ENCODE data around the gene C2CD2.

The C2CD2 gene

DNA sequence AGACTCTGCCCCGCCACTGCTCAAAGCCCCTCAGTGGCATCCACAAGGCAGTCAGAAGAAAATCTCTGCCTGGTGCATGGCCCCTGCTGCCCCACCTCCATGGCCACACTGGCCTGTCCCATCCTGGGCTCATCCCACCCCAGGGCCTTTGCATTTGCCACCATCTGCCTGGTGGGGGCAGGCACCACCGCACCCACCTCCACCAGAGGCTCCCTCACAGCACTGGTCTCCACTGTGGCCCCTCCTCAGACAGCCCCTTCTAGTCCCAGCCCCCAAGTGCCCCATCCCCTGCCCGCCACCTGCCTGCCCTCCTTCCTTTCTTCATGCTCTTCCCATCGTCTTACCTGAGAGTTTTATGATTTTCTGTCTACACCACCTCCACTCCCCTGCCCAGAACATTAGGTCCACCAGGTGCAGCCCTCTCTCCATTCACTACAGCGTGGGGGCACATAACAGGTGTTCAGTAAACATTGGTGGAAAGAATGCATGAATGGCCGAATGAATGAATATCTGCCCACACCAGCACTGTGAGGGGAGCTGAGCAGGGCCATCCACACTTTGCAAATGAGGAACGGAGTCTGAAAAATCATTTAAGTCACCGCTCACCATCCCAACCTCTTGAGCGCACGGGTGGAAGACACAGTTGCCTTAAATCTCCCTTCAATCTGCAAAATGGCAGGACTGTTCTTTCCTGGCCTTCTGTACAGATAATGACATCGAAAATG lies 76.7 kb downstream of the C2CD2 start:
- TF ChIP-seq JUND (IDR thresholded peaks at IDR 0.05; ENCODE audit: low read depth): no peak
- in situ Hi-C loops (cut with HindIII; ENCODE audit: low pct_unique_long_range_greater_than_20kb, low sequenced_read_pairs): no loop called here
- no peak for DNase-seq (ENCODE audit: low read depth in 1 of 2, low spot score in 1 of 2)

DNA sequence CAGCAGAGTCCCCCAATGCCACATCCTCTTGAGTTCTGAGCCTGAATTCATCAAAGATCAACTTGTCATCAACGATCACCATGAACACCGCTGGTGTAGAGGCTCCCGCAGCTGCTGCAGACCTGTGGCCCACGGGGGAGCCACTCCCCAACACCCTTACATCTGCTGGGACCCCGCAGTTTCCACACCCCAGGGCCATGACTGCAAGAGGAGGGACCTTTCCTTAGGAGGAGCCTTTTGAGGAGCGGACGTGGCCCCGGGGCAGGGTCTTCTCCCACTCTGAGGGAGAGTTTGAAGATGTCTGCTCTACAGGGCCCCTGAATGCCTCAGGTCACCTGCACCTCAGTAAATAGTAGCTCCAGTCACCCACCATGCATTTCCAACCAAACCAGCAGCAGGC lies 77.4 kb downstream of the C2CD2 start:
- no peak for DNase-seq (ENCODE audit: low read depth in 1 of 2, low spot score in 1 of 2)
- in situ Hi-C loops (cut with HindIII; ENCODE audit: low pct_unique_long_range_greater_than_20kb, low sequenced_read_pairs): no loop called here
- no peak for TF ChIP-seq JUND (IDR thresholded peaks at IDR 0.05; ENCODE audit: low read depth)

DNA sequence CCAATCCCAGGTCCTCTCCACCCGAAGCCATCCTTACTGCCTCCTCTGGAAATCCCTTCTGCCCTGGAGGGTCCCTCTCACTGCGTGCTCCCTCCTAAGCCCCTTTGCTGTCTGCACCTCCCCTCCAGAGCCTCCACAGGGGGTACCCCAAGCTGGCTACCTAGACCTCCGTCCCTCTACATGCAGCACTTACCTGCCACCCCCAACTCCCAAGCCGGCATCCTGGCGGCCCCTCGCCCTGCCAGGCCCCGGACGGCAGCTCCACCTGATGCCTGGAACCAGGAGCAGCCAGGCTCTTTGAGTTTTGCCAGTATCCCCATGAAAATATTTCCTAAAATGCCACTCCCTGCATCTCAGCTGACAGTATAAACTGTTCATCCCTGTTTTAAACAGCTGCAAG lies 78.7 kb downstream of the C2CD2 start:
- DNase-seq (ENCODE audit: low read depth in 1 of 2, low spot score in 1 of 2): no peak
- in situ Hi-C loops (cut with HindIII; ENCODE audit: low pct_unique_long_range_greater_than_20kb, low sequenced_read_pairs): no loop called here
- TF ChIP-seq JUND (IDR thresholded peaks at IDR 0.05; ENCODE audit: low read depth): no peak

DNA sequence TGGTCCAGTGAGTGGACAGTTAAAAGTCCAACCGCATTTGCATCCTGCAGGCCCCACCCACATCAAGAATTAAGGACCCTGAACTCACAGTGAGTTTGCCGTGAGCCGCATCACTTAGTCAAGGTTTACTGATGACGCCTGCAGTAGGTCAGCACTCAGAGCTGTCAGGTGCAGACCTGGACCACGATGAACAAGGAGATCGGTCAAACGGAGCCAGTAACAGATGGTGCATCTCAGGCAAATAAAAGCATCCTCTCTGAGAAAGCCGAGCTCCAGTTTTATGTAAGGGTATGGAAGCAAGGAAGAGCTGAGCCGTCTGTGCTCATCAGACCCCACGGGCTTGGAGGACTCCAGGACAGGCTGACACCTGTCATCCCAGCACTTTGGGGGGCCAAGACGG lies 79.2 kb downstream of the C2CD2 start:
- no peak for TF ChIP-seq JUND (IDR thresholded peaks at IDR 0.05; ENCODE audit: low read depth)
- in situ Hi-C loops (cut with HindIII; ENCODE audit: low pct_unique_long_range_greater_than_20kb, low sequenced_read_pairs): no loop called here
- DNase-seq (ENCODE audit: low read depth in 1 of 2, low spot score in 1 of 2): no peak

DNA sequence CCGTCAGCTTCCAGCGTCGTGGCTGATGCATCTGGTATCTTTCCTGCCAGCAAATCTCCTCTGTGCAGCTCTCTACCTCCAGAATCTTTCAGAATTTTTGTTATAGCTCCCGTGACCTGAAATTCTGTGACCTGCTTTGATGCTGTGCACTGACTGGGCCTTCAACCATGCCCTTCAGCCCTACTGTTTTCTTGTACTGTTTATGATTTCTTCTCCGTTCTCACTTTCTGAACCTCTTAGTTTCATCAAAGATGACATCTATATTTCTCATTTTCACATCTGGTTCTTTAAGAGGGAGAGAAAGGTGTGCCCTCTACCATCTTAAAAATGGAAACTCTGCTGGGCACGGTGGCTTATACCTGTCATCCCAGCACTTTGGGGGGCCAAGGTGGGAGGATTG lies 80.4 kb downstream of the C2CD2 start:
- in situ Hi-C loops (cut with HindIII; ENCODE audit: low pct_unique_long_range_greater_than_20kb, low sequenced_read_pairs): no loop called here

DNA sequence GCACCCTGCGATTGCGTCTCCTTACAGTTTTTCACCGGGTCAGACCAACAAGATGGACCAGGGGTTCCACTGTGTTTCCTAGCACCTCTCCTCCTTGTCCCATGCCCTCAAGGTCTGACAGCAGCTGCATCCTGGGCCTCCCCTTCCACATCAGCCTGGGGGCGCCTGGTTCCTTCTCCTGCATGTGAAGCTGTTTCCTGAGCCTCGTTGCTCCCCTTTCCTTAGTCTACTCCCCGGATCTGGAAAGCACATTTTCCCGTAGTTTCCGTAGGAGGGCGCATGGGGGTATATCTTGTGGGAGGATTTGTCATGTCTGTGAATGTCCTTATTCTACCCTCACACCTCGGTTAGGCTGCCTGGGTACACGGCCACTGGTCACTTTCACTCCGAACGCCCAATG lies 80.8 kb downstream of the C2CD2 start:
- DNase-seq (ENCODE audit: low read depth in 1 of 2, low spot score in 1 of 2): no peak
- no peak for TF ChIP-seq JUND (IDR thresholded peaks at IDR 0.05; ENCODE audit: low read depth)
- in situ Hi-C loops (cut with HindIII; ENCODE audit: low pct_unique_long_range_greater_than_20kb, low sequenced_read_pairs): no loop called here

More for the DNA sequence above, 80.4 kb downstream of the C2CD2 start:
- no peak for TF ChIP-seq JUND (IDR thresholded peaks at IDR 0.05; ENCODE audit: low read depth)
- no peak for DNase-seq (ENCODE audit: low read depth in 1 of 2, low spot score in 1 of 2)

DNA sequence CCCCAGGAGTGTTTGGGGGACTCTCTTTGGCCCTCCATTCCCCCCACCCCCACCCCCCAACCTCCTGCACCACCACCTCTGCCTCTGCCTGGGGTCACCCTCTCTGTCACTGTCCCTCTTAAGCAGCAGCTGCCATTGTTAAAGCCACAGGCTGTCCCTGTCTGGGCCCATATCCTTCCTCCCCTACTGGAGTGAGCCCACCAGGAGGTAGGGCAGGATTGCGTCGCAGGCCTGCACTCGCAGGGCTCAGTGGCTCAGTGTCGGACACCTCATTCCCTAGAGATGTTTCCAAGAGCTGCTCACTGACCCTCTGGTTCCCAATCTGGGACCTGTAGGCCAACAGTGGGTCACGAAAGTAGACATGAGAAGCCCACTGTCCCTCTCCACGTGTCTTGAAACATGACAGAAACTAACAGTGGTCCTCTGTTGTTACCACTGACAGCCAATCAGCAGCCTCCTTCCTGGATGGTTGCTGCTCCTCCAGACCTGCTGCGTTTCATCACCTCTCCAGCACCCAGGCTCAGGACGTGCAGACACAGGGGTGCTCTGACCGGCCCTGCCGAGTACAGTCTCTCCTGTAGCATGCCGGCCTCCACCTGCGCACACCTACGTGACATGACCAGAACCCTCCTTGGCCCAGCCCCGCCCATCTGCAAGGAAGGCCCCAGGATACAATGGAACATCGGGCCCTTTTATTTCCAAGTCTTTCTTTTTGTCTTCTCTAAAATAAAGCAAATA lies 82.4 kb downstream of the C2CD2 start:
- no peak for TF ChIP-seq JUND (IDR thresholded peaks at IDR 0.05; ENCODE audit: low read depth)
- in situ Hi-C loops (cut with HindIII; ENCODE audit: low pct_unique_long_range_greater_than_20kb, low sequenced_read_pairs): no loop called here
- DNase-seq (ENCODE audit: low read depth in 1 of 2, low spot score in 1 of 2): no peak

DNA sequence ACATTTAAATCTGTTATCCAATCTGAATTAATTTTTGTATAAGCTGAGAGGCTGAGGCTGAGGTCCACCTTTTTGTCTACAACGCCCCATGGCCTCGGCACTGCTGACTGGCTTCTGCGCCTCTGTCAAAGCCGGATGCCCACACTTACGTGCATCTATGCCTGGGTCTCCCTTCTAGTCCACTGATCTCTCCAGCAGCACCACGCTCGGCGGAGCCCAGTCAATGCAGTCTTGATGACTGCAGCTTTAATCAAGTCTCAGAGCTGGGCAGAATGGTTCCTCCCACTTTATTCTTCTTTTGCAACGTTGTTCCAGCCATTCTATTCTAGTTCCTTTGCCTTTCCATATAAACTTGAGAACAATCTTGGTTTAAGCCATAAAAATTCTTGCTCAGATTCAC lies 84.0 kb downstream of the C2CD2 start:
- no peak for DNase-seq (ENCODE audit: low read depth in 1 of 2, low spot score in 1 of 2)
- TF ChIP-seq JUND (IDR thresholded peaks at IDR 0.05; ENCODE audit: low read depth): no peak
- in situ Hi-C loops (cut with HindIII; ENCODE audit: low pct_unique_long_range_greater_than_20kb, low sequenced_read_pairs): no loop called here

DNA sequence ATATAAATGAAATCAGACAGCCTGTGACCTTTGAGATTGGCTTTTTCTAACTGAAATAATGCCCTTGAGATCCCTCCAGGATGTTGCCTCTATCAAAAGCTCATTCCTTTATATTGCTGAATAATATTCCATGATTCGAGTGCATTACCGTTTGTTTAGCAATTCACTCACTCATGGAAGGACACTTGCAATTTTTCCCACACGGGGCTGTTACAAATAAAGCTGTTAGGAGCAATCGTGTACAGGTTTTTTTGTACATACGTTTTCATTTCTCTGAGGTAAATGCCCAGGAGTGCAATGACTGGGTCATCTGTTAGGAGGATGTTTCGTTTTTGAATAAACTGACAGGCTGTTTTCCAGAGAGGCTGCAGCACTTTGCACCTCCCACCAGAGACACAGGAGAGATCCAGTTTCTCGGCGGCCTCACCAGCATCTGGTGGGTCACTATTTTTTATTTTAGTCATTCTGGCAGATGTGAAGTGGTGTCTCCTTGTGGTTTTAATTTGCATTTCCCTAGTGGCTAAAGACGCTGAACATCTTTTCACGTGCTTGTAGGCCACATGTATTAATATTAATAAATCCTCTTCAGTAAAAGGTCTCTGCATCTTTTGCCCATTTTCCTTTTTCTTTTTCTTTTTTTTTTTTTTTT lies 85.6 kb downstream of the C2CD2 start:
- DNase-seq (ENCODE audit: low read depth in 1 of 2, low spot score in 1 of 2): no peak
- in situ Hi-C loops (cut with HindIII; ENCODE audit: low pct_unique_long_range_greater_than_20kb, low sequenced_read_pairs): no loop called here
- TF ChIP-seq JUND (IDR thresholded peaks at IDR 0.05; ENCODE audit: low read depth): no peak

DNA sequence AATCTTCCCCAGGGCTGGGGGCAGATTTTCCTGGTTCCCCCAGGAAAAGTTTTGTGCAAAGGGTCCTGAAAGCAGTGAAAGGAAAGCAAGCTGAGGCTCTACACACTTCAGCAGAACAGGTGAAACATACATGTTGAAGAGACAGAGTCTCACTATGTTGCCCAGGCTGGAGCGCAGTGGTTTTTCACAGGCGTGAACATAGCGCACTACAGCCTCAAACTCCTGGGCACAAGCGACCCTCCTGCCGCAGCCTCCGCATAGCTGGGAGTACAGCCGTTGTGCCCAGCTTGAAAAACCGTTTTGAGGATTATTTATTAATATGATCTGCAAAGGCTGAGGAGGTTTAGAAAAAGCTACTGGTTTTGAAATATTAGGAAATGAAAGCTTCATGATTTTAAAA lies 86.5 kb downstream of the C2CD2 start:
- no peak for DNase-seq (ENCODE audit: low read depth in 1 of 2, low spot score in 1 of 2)
- no peak for TF ChIP-seq JUND (IDR thresholded peaks at IDR 0.05; ENCODE audit: low read depth)
- in situ Hi-C loops (cut with HindIII; ENCODE audit: low pct_unique_long_range_greater_than_20kb, low sequenced_read_pairs): no loop called here

DNA sequence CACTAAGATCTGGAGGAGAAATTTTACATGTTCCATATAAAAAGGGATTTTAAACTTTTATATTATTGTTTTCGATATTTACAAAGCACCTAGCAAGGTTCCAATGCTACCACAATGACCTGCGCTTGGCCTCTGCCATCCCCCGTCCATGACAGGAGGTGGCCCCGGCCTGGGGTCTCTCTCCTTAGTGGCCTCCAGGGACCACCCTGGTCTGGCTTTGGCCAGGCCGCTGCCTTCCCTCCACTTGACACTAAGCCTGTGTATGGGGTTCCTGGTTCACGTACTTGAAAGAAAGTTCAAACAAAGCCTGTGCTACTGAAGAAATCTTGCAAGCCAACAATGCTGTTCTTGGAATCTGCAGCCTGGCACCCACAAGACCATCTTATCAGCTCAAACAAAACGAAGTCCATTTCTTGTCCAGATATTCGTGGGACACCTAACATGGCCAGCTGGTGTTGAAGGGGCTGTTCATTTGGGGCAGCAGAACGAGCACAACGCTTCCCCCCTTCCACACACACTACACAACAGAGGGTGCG lies 87.5 kb downstream of the C2CD2 start:
- in situ Hi-C loops (cut with HindIII; ENCODE audit: low pct_unique_long_range_greater_than_20kb, low sequenced_read_pairs): no loop called here

DNA sequence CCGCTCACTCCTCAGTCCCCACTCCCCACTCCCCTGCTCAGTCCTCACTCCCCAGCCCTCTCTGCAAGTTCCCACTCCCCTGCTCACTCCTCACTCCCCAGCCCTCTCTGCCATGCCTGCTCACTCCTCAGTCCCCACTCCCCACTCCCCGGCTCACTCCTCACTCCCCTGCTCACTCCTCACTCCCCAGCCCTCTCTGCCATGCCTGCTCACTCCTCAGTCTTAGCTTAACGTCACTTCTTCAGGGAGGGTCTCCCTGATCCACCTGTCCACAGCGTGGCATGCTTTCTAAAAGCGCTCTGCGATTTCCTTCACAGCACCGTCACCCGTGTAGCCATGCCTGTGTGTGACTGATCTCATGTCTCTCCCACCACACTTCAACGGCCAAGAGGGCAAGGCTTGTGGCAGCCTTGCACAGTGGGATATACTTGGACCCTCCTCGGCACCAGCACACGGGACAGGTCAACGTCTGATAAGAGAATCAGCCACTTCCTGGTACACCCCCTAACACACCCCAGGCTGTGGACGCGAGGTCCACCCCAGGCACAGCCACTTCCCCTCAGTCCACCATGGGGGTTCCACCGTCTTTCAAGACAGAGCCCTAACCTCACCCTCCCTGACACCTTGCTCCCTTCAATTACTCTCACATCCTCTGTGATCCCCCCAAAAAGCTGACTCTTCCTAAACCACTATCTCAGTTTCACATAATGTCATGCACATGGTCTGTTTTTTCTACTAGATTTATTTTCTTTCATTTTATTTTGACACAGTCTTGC lies 88.6 kb downstream of the C2CD2 start:
- no peak for TF ChIP-seq JUND (IDR thresholded peaks at IDR 0.05; ENCODE audit: low read depth)
- in situ Hi-C loops (cut with HindIII; ENCODE audit: low pct_unique_long_range_greater_than_20kb, low sequenced_read_pairs): no loop called here
- no peak for DNase-seq (ENCODE audit: low read depth in 1 of 2, low spot score in 1 of 2)

More for the DNA sequence above, 87.5 kb downstream of the C2CD2 start:
- DNase-seq (ENCODE audit: low read depth in 1 of 2, low spot score in 1 of 2): no peak
- no peak for TF ChIP-seq JUND (IDR thresholded peaks at IDR 0.05; ENCODE audit: low read depth)

Data from T47D (cell line).